Smooth muscle cell (in vitro differentiated cells): ENCODE results near the gene ATP5PF. TPM values are rescaled to one million over a fixed set of nuclear protein-coding genes. Genes with fewer than 3 reads are reported as not detected.

Experiments
- DNase-seq: peaks from one replicate; lab custom pipeline; 2025; ENCODE audit not compliant: unreplicated experiment; lab: John Stamatoyannopoulos, UW
- H2AFZ ChIP-seq: fragments of 200-600 bp; sonication (generic); 2 replicates; pipeline ENCODE4 v1.6.0; 2016; ENCODE audit warnings: antibody characterized with exemption, low read depth, mild to moderate bottlenecking
- H3F3A ChIP-seq: fragments of 200-600 bp; sonication (generic); 2 replicates; pipeline ENCODE4 v1.6.0; 2017; ENCODE audit warnings: antibody characterized with exemption, low read depth
- H3K27ac ChIP-seq: fragments of 200-600 bp; sonication (generic); 2 replicates; pipeline ENCODE4 v1.5.1; 2016; ENCODE audit warnings: low read depth, mild to moderate bottlenecking
- H3K27me3 ChIP-seq: fragments of 200-600 bp; sonication (generic); 2 replicates; pipeline ENCODE4 v1.6.1; 2016; ENCODE audit warnings: low read depth, mild to moderate bottlenecking
- H3K36me3 ChIP-seq: fragments of 200-600 bp; sonication (generic); 2 replicates; pipeline ENCODE4 v1.5.1; 2016; ENCODE audit warnings: low read depth
- H3K4me1 ChIP-seq: fragments of 200-600 bp; sonication (generic); 2 replicates; pipeline ENCODE4 v1.5.1; 2016; ENCODE audit warnings: low read depth
- H3K4me2 ChIP-seq: fragments of 200-600 bp; sonication (generic); 2 replicates; pipeline ENCODE4 v1.6.0; 2016; ENCODE audit warnings: mild to moderate bottlenecking
- H3K4me3 ChIP-seq: fragments of 200-600 bp; sonication (generic); 2 replicates; pipeline ENCODE4 v1.5.1; 2016; ENCODE audit warnings: mild to moderate bottlenecking
- H3K79me2 ChIP-seq: fragments of 200-600 bp; sonication (generic); 2 replicates; pipeline ENCODE4 v1.6.0; 2016; ENCODE audit warnings: low read depth, mild to moderate bottlenecking
- H3K9ac ChIP-seq: fragments of 200-600 bp; sonication (generic); 2 replicates; pipeline ENCODE4 v1.6.0; 2016; ENCODE audit warnings: low read depth
- H3K9me3 ChIP-seq: fragments of 200-600 bp; sonication (generic); replicated peaks from 2 replicates; pipeline ENCODE4 v1.5.1; 2016; ENCODE audit warnings: low read depth
- H4K20me1 ChIP-seq: fragments of 200-600 bp; sonication (generic); 2 replicates; pipeline ENCODE4 v1.6.0; 2016; ENCODE audit warnings: low read depth
- WGBS: methylation state at CpG from one replicate; pipeline ENCODE4 v1.1.7; 2016; ENCODE audit warnings: low lambda C conversion rate; 5-methylcytosine and 5-hydroxymethylcytosine counted together
- polyA plus RNA-seq: library from polyadenylated mRNA; unstranded; fragments of >200 nt; fragmentation: Nextera tagmentation; extraction: Ambion mirVana; gene quantifications from 2 replicates; pipeline ENCODE4 v1.2.1, GENCODE V29; 2016
- total RNA-seq: library from RNA; depleted of rRNA; stranded (reverse); fragments of >200 nt; gene quantifications from 2 replicates; pipeline ENCODE4 v1.2.3, GENCODE V29; 2014
- TF ChIP-seq, protein P1 (sequence below): fragments of 200-600 bp; sonication (generic); IDR thresholded peaks from 2 replicates; pipeline ENCODE4 v1.5.1; 2017; ENCODE audit warnings: borderline replicate concordance, mild to moderate bottlenecking, antibody characterized with exemption; ENCODE audit not compliant: insufficient read depth, poor library complexity, severe bottlenecking

ATP5PF gene
- total and polyA plus RNA-seq, 2 experiments from 2014 or later = 127 to 304 TPM

DNA sequence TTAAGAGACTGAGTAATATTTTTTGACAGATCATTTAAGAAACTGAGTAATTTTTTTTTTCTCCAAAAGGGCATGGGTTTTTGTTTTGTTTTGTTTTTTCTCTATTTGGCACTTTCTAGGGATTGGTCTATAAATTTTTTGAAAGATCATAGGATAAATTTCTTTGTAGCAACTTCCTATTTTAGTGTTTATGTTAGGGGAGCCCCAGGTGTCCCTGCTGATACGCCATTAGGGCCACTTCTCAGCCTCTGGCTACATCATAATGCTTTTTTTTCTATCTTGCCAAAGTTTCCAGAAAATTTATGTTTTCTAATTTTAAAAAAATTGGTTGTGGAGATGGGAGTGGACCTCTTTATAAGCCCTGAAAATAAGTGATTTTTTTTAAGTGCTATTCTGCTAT, 2.7 kb upstream of the ATP5PF start:
- H3K4me3 ChIP-seq = no peak overlapping the region
- H3K79me2 ChIP-seq = peaks cover 59% of the 10 kb centered on the region
- H3K4me1 ChIP-seq = peaks cover 16% of the 10 kb centered on the region
- TF ChIP-seq, protein P1, sequence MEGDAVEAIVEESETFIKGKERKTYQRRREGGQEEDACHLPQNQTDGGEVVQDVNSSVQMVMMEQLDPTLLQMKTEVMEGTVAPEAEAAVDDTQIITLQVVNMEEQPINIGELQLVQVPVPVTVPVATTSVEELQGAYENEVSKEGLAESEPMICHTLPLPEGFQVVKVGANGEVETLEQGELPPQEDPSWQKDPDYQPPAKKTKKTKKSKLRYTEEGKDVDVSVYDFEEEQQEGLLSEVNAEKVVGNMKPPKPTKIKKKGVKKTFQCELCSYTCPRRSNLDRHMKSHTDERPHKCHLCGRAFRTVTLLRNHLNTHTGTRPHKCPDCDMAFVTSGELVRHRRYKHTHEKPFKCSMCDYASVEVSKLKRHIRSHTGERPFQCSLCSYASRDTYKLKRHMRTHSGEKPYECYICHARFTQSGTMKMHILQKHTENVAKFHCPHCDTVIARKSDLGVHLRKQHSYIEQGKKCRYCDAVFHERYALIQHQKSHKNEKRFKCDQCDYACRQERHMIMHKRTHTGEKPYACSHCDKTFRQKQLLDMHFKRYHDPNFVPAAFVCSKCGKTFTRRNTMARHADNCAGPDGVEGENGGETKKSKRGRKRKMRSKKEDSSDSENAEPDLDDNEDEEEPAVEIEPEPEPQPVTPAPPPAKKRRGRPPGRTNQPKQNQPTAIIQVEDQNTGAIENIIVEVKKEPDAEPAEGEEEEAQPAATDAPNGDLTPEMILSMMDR = no peak
- DNase-seq = no peak
- no peak overlapping the region for H2AFZ ChIP-seq
- peaks cover 6% of the 10 kb centered on the region for H4K20me1 ChIP-seq
- no peak overlapping the region for H3K4me2 ChIP-seq
- no peaks in the 10 kb centered on the region for H3K9me3 ChIP-seq
- H3F3A ChIP-seq = peaks cover 12% of the 10 kb centered on the region
- no peaks in the 10 kb centered on the region for H3K36me3 ChIP-seq
- no peaks in the 10 kb centered on the region for H3K27me3 ChIP-seq
- 97% methylated on average over 1 of the region's 1 CpG for WGBS
- no peak overlapping the region for H3K27ac ChIP-seq
- H3K9ac ChIP-seq = no peak overlapping the region

DNA sequence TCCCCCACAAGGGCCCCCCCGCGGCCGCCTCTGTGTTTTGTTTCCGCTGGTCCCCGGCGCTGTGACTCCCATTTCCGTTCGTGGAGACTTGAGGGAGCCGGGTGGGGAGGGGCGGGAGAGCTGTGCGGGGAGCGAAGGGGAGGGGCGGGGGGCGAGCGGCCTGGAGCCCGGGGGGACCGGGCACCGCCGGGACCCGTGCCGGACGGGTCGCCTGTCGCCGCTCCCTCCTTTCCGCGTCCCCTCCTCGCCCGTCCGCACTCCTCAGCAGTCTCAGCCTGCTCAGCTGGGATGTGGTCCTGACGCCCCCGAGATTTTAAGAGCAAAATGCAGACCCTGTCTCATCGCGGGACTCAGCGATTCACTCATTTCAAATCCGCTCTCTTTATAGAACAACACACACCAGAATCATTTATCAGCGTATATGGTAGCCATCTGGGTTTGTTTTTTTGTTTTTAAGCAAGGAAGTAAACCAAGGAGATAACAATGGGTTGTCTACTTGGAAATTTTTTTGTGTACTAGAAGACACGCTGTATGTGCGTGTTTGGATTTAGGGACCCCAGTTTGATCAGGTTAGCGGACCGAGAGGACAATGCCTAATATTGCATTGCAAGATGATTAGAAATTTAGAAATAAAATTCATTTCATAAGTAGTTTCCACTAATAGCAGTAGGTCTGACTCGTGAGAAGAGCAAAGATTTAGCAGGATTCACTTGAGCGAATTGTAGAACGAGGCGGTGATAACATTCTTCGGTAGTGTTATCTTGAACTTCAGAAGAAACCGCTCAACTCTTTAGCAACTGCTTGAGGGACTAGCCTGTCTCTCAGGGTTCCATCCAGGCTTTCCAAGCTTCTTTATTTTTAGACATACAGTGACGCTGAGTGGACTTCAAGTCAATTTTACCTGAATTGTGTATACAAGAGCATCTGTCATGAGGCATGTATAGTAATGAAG, 1.2 kb upstream of the ATP5PF start:
- Histone ChIP-seq H3K27me3 (no peaks in the 10 kb centered on the region), H3K27ac (peak overlapping the region; percentile 97), H3K9ac (peak overlapping the region; percentile 96), H3K9me3 (no peaks in the 10 kb centered on the region), H3K4me2 (peak overlapping the region; percentile 93), H4K20me1 (peaks cover 20% of the 10 kb centered on the region), H3K79me2 (peaks cover 74% of the 10 kb centered on the region), H3K36me3 (no peaks in the 10 kb centered on the region), H3K4me3 (peak overlapping the region; percentile 92), H3K4me1 (peaks cover 16% of the 10 kb centered on the region), H3F3A (peaks cover 12% of the 10 kb centered on the region), H2AFZ (peak overlapping the region; percentile 93)
- no peak for DNase-seq
- WGBS = under 1% methylated on average over 20 of the region's 48 CpGs
- TF ChIP-seq, protein P1 = no peak

DNA sequence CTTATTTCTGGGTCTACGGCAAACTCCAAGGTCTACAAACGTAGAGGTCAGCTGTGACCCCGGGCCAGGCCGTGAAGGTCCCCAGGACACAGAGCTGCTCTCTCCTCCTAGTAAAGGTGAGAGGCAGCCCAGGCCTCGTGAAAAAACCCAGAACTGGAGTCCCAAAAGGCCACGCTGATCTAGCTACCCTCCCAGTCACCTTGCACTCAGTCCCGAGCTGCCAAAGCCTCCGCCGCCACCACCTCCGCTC, 125 bp downstream of the ATP5PF start:
- WGBS = 1% methylated on average over 10 of the region's 10 CpGs
- Histone ChIP-seq H3F3A (peaks cover 12% of the 10 kb centered on the region), H3K9ac (peak overlapping the region; percentile 96), H3K27me3 (no peaks in the 10 kb centered on the region), H3K36me3 (no peaks in the 10 kb centered on the region), H4K20me1 (peaks cover 22% of the 10 kb centered on the region), H3K4me3 (peak overlapping the region; percentile 92), H3K9me3 (no peaks in the 10 kb centered on the region), H3K4me2 (peak overlapping the region; percentile 93), H3K27ac (peak overlapping the region; percentile 97), H3K79me2 (peaks cover 80% of the 10 kb centered on the region), H3K4me1 (peaks cover 16% of the 10 kb centered on the region), H2AFZ (peak overlapping the region; percentile 89)
- no peak for DNase-seq
- TF ChIP-seq, protein P1 = no peak
